A673 (cell line): Measurements from ENCODE around the gene ALKBH2.

ENCODE experiments used
- EZH2 ChIP-seq: fragments of 200-600 bp; sonication (generic); IDR thresholded peaks from 2 replicates; pipeline ENCODE4 v1.6.1; 2017; ENCODE audit warnings: borderline replicate concordance, low read depth, mild to moderate bottlenecking, mixed read lengths, antibody characterized with exemption, low read length; ENCODE audit not compliant: poor library complexity, severe bottlenecking
- TF ChIP-seq, protein P1 (sequence below): fragments of 300-800, 200-600 bp; sonication (generic); conservative IDR thresholded peaks from 2 replicates; pipeline ENCODE4 v1.5.1; 2017; ENCODE audit warnings: low read depth, mild to moderate bottlenecking, antibody characterized with exemption, low read length, moderate library complexity, mixed read lengths

DNA sequence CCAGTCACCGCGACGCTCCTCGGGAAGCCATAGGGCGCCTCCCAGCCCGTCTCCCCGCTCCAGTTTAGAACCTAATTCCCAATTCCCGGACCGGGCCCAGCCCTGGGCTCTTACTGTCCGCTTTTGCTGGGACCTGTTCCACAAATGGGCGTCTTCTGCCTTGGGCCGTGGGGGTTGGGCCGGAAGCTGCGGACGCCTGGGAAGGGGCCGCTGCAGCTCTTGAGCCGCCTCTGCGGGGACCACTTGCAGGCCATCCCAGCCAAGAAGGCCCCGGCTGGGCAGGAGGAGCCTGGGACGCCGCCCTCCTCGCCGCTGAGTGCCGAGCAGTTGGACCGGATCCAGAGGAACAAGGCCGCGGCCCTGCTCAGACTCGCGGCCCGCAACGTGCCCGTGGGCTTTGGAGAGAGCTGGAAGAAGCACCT is 4.9 kb upstream of the ALKBH2 start:
- TF ChIP-seq, protein P1, sequence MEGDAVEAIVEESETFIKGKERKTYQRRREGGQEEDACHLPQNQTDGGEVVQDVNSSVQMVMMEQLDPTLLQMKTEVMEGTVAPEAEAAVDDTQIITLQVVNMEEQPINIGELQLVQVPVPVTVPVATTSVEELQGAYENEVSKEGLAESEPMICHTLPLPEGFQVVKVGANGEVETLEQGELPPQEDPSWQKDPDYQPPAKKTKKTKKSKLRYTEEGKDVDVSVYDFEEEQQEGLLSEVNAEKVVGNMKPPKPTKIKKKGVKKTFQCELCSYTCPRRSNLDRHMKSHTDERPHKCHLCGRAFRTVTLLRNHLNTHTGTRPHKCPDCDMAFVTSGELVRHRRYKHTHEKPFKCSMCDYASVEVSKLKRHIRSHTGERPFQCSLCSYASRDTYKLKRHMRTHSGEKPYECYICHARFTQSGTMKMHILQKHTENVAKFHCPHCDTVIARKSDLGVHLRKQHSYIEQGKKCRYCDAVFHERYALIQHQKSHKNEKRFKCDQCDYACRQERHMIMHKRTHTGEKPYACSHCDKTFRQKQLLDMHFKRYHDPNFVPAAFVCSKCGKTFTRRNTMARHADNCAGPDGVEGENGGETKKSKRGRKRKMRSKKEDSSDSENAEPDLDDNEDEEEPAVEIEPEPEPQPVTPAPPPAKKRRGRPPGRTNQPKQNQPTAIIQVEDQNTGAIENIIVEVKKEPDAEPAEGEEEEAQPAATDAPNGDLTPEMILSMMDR: no peak
- TF ChIP-seq EZH2: no peak
